GM12891 (cell line): ENCODE data around the gene ARHGAP8.

ENCODE experiments used
- DNase-seq: peaks from one replicate; pipeline ENCODE4 v3.0.0; 2011; ENCODE audit warnings: low spot score; ENCODE audit not compliant: insufficient read length
- FAIRE-seq: peaks from 2 replicates; lab custom pipeline; 2011; peaks lifted over from hg19 to GRCh38; lab: Jason Lieb, UNC
- PAX5 ChIP-seq: IDR thresholded peaks from 2 replicates; pipeline ENCODE4 v1.6.1; 2011; ENCODE audit warnings: low read length, moderate library complexity, mild to moderate bottlenecking; ENCODE audit not compliant: insufficient read depth, severe bottlenecking
- POLR2A ChIP-seq: IDR thresholded peaks from 2 replicates; pipeline ENCODE4 v1.6.1; 2011; ENCODE audit warnings: low read depth, low read length, control low read depth
- POLR2AphosphoS5 ChIP-seq: IDR thresholded peaks from 2 replicates; pipeline ENCODE4 v1.6.1; 2011; ENCODE audit warnings: low read depth, low read length, control low read depth
- POU2F2 ChIP-seq: IDR thresholded peaks from 2 replicates; pipeline ENCODE4 v1.6.1; 2011; ENCODE audit warnings: low read depth, mild to moderate bottlenecking, control low read depth, low read length, moderate library complexity
- SPI1 ChIP-seq: IDR thresholded peaks from 2 replicates; pipeline ENCODE4 v1.6.1; 2011; ENCODE audit warnings: low read depth, low read length, control low read depth
- TAF1 ChIP-seq: IDR thresholded peaks from 2 replicates; pipeline ENCODE4 v1.6.1; 2011; ENCODE audit warnings: low read depth, low read length, control low read depth

The ARHGAP8 gene

GRCh38 chr22:44760476-44760875, 8.1 kb downstream of the ARHGAP8 start:
- TF ChIP-seq TAF1 (no peak), PAX5 (no peak), POU2F2 (no peak), POLR2AphosphoS5 (no peak), POLR2A (no peak), SPI1 (no peak)
- DNase-seq (no peak), FAIRE-seq (no peak)

- FAIRE-seq (no peak), DNase-seq (no peak)
- no peak for TF ChIP-seq POLR2A
- TF ChIP-seq POU2F2: no peak
- no peak for TF ChIP-seq TAF1
- TF ChIP-seq SPI1: no peak
- TF ChIP-seq PAX5: no peak
- no peak for TF ChIP-seq POLR2AphosphoS5
Measured at GRCh38 chr22:44761025-44761424, 8.7 kb downstream of the ARHGAP8 start.

- no peak for DNase-seq
- TF ChIP-seq SPI1: no peak
- no peak for TF ChIP-seq POLR2AphosphoS5
- no peak for TF ChIP-seq PAX5
- no peak for TF ChIP-seq POLR2A
- no peak for TF ChIP-seq TAF1
- TF ChIP-seq POU2F2: no peak
- no peak for FAIRE-seq
Measured at GRCh38 chr22:44764373-44764772, 12.0 kb downstream of the ARHGAP8 start.

- DNase-seq (no peak), FAIRE-seq (no peak)
- TF ChIP-seq POLR2A (no peak), TAF1 (no peak), POLR2AphosphoS5 (no peak), PAX5 (no peak), SPI1 (no peak), POU2F2 (no peak)
Measured at GRCh38 chr22:44764974-44765373, 12.6 kb downstream of the ARHGAP8 start.

- DNase-seq: no peak
- TF ChIP-seq POLR2AphosphoS5: no peak
- no peak for TF ChIP-seq TAF1
- no peak for TF ChIP-seq POU2F2
- no peak for TF ChIP-seq SPI1
- TF ChIP-seq PAX5: no peak
- TF ChIP-seq POLR2A: no peak
- FAIRE-seq: no peak
Measured at GRCh38 chr22:44765571-44766285, 13.4 kb downstream of the ARHGAP8 start.

- DNase-seq: no peak
- TF ChIP-seq PAX5 (no peak), POLR2A (no peak), TAF1 (no peak), SPI1 (no peak), POU2F2 (no peak), POLR2AphosphoS5 (no peak)
- FAIRE-seq: no peak
Measured at GRCh38 chr22:44773082-44773481, 20.7 kb downstream of the ARHGAP8 start.

- TF ChIP-seq POU2F2: no peak
- no peak for TF ChIP-seq POLR2AphosphoS5
- TF ChIP-seq TAF1: no peak
- TF ChIP-seq PAX5: no peak
- TF ChIP-seq SPI1: no peak
- TF ChIP-seq POLR2A: no peak
- no peak for FAIRE-seq
Measured at GRCh38 chr22:44775862-44776261, 23.5 kb downstream of the ARHGAP8 start.

GRCh38 chr22:44776605-44777363, 24.4 kb downstream of the ARHGAP8 start:
- TF ChIP-seq POLR2A (no peak), SPI1 (no peak), POLR2AphosphoS5 (no peak), TAF1 (no peak), PAX5 (no peak), POU2F2 (no peak)
- DNase-seq (no peak), FAIRE-seq (no peak)

More at GRCh38 chr22:44775862-44776261, 23.5 kb downstream of the ARHGAP8 start:
- DNase-seq: no peak

GRCh38 chr22:44777364-44777755, 25.0 kb downstream of the ARHGAP8 start:
- DNase-seq: no peak
- no peak for FAIRE-seq
- TF ChIP-seq POLR2AphosphoS5 (no peak), TAF1 (no peak), SPI1 (no peak), PAX5 (no peak), POU2F2 (no peak)
